Kidney (tissue), 14 donors: ENCODE results near the gene SULT2B1. TPM values are rescaled to one million over a fixed set of nuclear protein-coding genes. Genes with fewer than 3 reads are reported as not detected.
A peak's percentile ranks its signal among the peaks of the same experiment; 100 is the strongest.

ENCODE experiments used
- DNase-seq, 5 donors: peaks; one replicate each; pipeline ENCODE4 v3.0.0-alpha.2; 2013 to 2020
- FAIRE-seq: peaks from 2 replicates; lab custom pipeline; 2012; peaks lifted over from hg19 to GRCh38; lab: Jason Lieb, UNC
- H3K27ac ChIP-seq, 2 donors: one replicate each; pipeline ENCODE4 v1.7.0; 2013; ENCODE audit warnings: low read depth in 2 of 2, low read length in 2 of 2, inconsistent platforms in 1 of 2
- H3K27me3 ChIP-seq: one replicate; pipeline ENCODE4 v1.7.1; 2013; ENCODE audit warnings: low read length, inconsistent platforms; ENCODE audit not compliant: control insufficient read depth, insufficient read depth
- H3K36me3 ChIP-seq, 3 donors: one replicate each; pipeline versions ENCODE4 v1.7.0 to v1.7.1; 2013; ENCODE audit warnings: low read length in 3 of 3, control low read depth in 1 of 3, inconsistent platforms in 1 of 3; ENCODE audit not compliant: insufficient read depth in 3 of 3, control insufficient read depth in 2 of 3
- H3K4me1 ChIP-seq, 3 donors: one replicate each; pipeline versions ENCODE4 v1.7.0 to v1.7.1; 2013; ENCODE audit warnings: low read length in 3 of 3, inconsistent platforms in 1 of 3, low read depth in 1 of 3; ENCODE audit not compliant: control insufficient read depth in 2 of 3, insufficient read depth in 2 of 3
- H3K4me3 ChIP-seq, 3 donors: one replicate each; pipeline versions ENCODE4 v1.7.0 to v1.8.1; 2013; ENCODE audit warnings: low read length in 3 of 3, control low read depth in 1 of 3, inconsistent platforms in 1 of 3
- H3K9ac ChIP-seq, 3 donors: one replicate each; pipeline versions ENCODE4 v1.7.0 to v1.7.1; 2013; ENCODE audit warnings: low read length in 3 of 3, control low read depth in 1 of 3, inconsistent platforms in 1 of 3
- H3K9me3 ChIP-seq, 3 donors: one replicate each; pipeline versions ENCODE4 v1.7.0 to v1.7.1; 2013; ENCODE audit warnings: low read length in 3 of 3, control low read depth in 1 of 3, inconsistent platforms in 1 of 3; ENCODE audit not compliant: control insufficient read depth in 2 of 3, insufficient read depth in 1 of 3
- intact Hi-C: fragments of 100-400 bp; cut with DNase I; formaldehyde crosslinking; loops from one replicate; pipeline ENCODE4 v1.11.1; 2022
- polyA plus RNA-seq: library from polyadenylated mRNA; stranded (reverse); fragments of 350-450 nt; fragmentation: Illumina TruSeq; extraction: RNeasy Lipid Tissue Mini Kit (QIAGEN cat#74804); gene quantifications from one replicate; pipeline ENCODE4 v1.2.3, GENCODE V29; 2014; ENCODE audit warnings: low read depth, low replicate concordance; ENCODE audit not compliant: insufficient read depth
- total RNA-seq: library from RNA; stranded (reverse); fragmentation: NEBNext Ultra II Directional; extraction: Animal tissue kit (Norgen Biotek cat#: 25700); gene quantifications from one replicate; pipeline ENCODE4 v1.2.1, GENCODE V29; 2021
- TF ChIP-seq, protein P1 (sequence below): IDR thresholded peaks from 3 replicates; pipeline ENCODE4 v1.5.1; 2012; ENCODE audit warnings: mild to moderate bottlenecking, moderate library complexity, borderline replicate concordance; ENCODE audit not compliant: insufficient read depth; ENCODE audit errors: extremely low read depth
- donor health status: control.
- donor health status: control.
- donor health status: control.
- donor health status: control.
- donor health status: control.
- donor health status: DM: yes; HTN: yes; CAD: no.
- donor health status: Normal renal cell carcinoma (clear cell type).

The SULT2B1 gene
- total and polyA plus RNA-seq, 2 donors from 2014 or later = 2.3 TPM

DNA sequence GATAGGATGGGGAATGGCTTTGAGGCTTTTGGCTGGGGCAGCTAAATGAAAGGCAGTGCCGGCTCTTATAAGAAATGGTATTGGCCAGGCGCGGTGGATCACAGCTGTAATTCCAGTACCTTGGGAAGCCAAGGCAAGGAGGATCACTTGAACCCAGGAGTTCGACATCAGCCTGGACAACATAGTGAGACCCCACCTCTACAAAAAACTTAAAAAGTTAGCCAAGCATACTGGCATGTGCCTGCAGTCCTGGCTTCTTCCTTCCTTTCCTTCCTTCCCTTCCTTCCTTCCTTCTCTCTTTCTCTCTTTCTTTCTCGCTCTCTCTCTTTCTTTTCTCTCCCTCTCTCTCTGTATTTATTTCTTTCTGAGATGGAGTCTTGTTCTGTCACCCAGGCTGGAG, 90.9 kb downstream of the SULT2B1 start:
- TF ChIP-seq, protein P1, sequence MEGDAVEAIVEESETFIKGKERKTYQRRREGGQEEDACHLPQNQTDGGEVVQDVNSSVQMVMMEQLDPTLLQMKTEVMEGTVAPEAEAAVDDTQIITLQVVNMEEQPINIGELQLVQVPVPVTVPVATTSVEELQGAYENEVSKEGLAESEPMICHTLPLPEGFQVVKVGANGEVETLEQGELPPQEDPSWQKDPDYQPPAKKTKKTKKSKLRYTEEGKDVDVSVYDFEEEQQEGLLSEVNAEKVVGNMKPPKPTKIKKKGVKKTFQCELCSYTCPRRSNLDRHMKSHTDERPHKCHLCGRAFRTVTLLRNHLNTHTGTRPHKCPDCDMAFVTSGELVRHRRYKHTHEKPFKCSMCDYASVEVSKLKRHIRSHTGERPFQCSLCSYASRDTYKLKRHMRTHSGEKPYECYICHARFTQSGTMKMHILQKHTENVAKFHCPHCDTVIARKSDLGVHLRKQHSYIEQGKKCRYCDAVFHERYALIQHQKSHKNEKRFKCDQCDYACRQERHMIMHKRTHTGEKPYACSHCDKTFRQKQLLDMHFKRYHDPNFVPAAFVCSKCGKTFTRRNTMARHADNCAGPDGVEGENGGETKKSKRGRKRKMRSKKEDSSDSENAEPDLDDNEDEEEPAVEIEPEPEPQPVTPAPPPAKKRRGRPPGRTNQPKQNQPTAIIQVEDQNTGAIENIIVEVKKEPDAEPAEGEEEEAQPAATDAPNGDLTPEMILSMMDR = no peak
- H3K4me1 ChIP-seq = peaks cover 5 to 13% (median 8%) of the 10 kb centered on the region in 3 donors
- H3K27me3 ChIP-seq = no peaks in the 10 kb centered on the region
- no peaks in the 10 kb centered on the region for H3K9me3 ChIP-seq
- no peak overlapping the region for H3K4me3 ChIP-seq
- FAIRE-seq = no peak
- intact Hi-C loops = no loop called here
- no peak for DNase-seq
- no peak overlapping the region for H3K9ac ChIP-seq
- no peaks in the 10 kb centered on the region for H3K36me3 ChIP-seq
- H3K27ac ChIP-seq = no peak overlapping the region

DNA sequence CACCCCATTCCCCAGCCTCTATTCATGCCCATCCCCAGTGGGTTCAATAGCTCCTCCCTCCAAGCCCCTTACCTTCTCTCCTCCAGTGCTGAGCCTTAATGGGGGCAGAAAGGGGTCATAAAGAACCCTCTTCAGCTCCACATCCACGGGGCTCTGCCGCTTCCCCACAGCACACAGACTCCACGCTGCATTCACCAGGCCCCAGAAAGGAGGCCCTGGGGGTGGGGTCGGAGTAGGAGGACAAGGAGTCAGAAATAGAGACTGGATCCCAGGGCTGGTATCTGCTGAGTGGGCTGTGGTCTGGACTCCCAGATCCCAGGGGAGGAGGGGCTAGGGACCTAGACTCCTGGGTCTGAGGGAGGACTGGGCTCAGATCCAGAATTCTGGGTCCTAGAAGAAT, 92.4 kb downstream of the SULT2B1 start:
- Histone ChIP-seq H3K27me3 (no peaks in the 10 kb centered on the region), H3K27ac (no peak overlapping the region), H3K36me3 (no peaks in the 10 kb centered on the region), H3K4me3 (peak overlapping the region in 1 of 3 donors; percentile 70), H3K4me1 (peaks cover 0 to 7% (median 0%) of the 10 kb centered on the region in 3 donors), H3K9me3 (no peaks in the 10 kb centered on the region), H3K9ac (no peak overlapping the region)
- FAIRE-seq (no peak), DNase-seq (no peak)
- intact Hi-C loops = no loop called here
- TF ChIP-seq, protein P1 = no peak

DNA sequence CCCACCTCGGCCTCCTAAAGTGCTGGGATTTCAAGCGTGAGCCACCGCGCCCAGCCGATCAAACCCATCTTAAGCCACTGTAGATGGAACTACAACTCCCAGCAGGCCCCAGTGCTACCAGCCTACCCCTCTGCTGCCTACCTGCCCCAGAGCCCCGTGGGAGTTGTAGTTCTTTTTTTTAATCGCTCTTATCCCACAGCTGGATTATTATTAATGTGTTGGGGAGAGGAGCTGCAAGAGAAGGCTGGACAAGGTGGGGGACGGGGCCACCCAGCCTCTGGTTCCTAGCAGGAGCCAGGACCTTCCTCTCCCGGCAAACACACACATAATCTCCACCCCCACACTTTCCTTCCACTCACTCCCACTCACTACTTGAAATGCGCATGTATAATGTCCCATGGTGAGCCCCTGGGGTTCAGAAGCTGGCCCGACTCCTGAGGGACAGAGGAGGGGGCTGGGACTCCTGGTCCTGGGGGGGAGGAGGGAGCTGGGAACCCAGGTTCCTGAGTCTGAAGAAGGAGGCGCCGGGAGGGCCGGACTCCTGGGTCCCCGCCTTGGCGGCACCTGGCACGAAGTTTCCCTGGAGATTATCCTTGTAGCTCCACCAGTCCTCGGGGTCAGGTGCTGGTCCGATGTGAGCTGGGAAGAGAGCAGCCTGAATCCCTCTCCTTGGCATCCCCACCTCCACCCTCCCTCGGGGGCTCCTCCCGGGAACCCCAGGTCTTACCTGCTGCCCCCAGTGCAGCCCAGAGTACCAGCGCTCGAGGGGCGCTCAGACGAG, 93.1 kb downstream of the SULT2B1 start:
- intact Hi-C loops = no loop called here
- Histone ChIP-seq H3K36me3 (no peaks in the 10 kb centered on the region), H3K4me3 (peak overlapping the region; percentile 52 to 70 (median 61)), H3K9me3 (no peaks in the 10 kb centered on the region), H3K9ac (peak overlapping the region in 2 of 3 donors; percentile 23 to 82), H3K27me3 (no peaks in the 10 kb centered on the region), H3K27ac (peak overlapping the region; percentile 87 to 95), H3K4me1 (peaks cover 0 to 7% (median 0%) of the 10 kb centered on the region in 3 donors)
- DNase-seq (peak; percentile 81 to 92 (median 89)), FAIRE-seq (no peak)
- TF ChIP-seq, protein P1 = no peak
